ENCODE measurements around the gene TMEM126B.

The TMEM126B gene

DNA sequence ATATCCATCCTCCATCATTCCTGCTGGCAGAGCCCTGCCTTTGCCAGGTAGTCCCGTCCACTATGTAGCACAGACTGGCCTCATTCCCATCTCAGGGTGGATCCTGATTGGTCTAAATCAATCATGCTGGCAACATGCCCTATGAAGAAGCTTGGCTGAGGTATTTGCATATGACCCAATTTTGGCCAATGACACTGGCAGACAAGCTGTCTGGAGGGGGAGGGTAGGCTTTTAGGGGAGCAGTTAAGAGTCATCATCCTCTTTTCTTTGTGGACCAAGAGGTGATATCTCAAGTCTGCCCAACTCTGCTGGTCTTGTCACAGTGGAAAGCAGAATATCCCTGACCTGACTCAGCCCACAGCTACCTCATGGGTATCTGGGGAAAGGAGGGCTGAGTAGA is 52.5 kb downstream of the TMEM126B start:
- Histone ChIP-seq H3K9me3 (no peaks in the 10 kb centered on the region), H3K4me3 (no peak overlapping the region), H3K4me1 (no peaks in the 10 kb centered on the region; the same call in 1 of the 2 replicates), H3K27me3 (ENCODE audit: low read depth) (no peaks in the 10 kb centered on the region; the same call in 1 of the 2 replicates), H3K36me3 (replicated peaks) (no peaks in the 10 kb centered on the region)
- in situ Hi-C loops (cut with MboI; ENCODE audit: low sequenced_read_pairs), result no loop called here
- no peak for DNase-seq (ENCODE audit: low spot score in 2 of 2)

- in situ Hi-C loops (cut with MboI; ENCODE audit: low sequenced_read_pairs), result no loop called here
- Histone ChIP-seq H3K9me3 (no peaks in the 10 kb centered on the region), H3K27me3 (ENCODE audit: low read depth) (no peaks in the 10 kb centered on the region; the same call in 1 of the 2 replicates), H3K36me3 (replicated peaks) (no peaks in the 10 kb centered on the region), H3K4me1 (no peaks in the 10 kb centered on the region; the same call in 1 of the 2 replicates), H3K4me3 (no peak overlapping the region)
- no peak for DNase-seq (ENCODE audit: low spot score in 2 of 2)
Observed at GRCh38 chr11:85682330-85683305, 54.2 kb downstream of the TMEM126B start.

DNA sequence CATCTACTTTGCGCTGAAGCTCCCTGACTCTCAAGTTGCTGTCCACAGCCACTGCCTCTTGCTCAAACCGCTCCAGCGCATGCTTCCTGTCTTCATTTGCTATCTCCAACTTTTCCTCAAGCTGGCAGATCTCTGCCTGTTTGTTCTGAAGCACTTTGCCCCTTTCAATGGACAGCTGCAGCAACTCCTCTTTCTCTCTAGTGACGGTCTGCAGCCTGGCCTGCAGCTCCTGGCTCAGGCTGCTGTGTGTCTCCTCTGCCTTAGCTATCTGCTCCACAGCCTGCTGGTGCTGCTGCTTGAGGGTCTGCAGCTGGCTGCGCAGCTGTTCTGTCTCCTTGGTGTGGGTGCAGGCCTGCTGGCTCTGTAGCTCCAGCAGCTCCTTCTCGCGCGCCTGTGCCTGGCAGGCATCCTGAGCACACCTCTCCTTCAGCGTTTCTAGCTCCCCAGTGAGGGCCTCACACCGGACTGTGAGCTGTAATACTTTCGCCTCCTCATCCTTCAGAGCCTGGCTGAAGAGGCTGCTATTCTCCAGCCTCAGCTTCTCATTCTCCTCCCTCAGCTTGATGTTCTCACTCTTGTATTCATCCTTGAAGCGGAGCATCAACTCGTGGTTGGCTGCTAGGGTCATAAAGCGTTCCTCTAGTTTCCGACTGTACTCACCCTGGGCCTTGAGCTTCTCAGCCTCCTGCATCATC is 56.9 kb downstream of the TMEM126B start:
- in situ Hi-C loops (cut with MboI; ENCODE audit: low sequenced_read_pairs), result no loop called here
- Histone ChIP-seq H3K36me3 (replicated peaks) (no peaks in the 10 kb centered on the region), H3K4me3 (no peak overlapping the region), H3K4me1 (no peaks in the 10 kb centered on the region; the same call in 1 of the 2 replicates), H3K9me3 (no peaks in the 10 kb centered on the region), H3K27me3 (ENCODE audit: low read depth) (peaks cover 6% of the 10 kb centered on the region; the same call in 1 of the 2 replicates)
- no peak for DNase-seq (ENCODE audit: low spot score in 2 of 2)

- Histone ChIP-seq H3K4me1 (no peaks in the 10 kb centered on the region; the same call in 1 of the 2 replicates), H3K36me3 (replicated peaks) (no peaks in the 10 kb centered on the region), H3K27me3 (ENCODE audit: low read depth) (peaks cover 7% of the 10 kb centered on the region; the same call in 1 of the 2 replicates), H3K4me3 (no peak within 1 kb of the TSS), H3K9me3 (no peaks in the 10 kb centered on the region)
- in situ Hi-C loops (cut with MboI; ENCODE audit: low sequenced_read_pairs), result no loop called here
- DNase-seq (ENCODE audit: low spot score in 2 of 2), result no peak
Observed at GRCh38 chr11:85685820-85686459, 57.5 kb downstream of the TMEM126B start, which contains the start of gene CCDC89. TSS of gene CCDC89 (minus strand) at chr11:85686195. CDS start at chr11:85686130, 65 bp downstream.

All from HAP-1 (cell line).